Measurements from ENCODE around the gene BRD3OS.

BRD3OS gene

GRCh38 chr9:134029248-134030226 lies 4.3 kb downstream of the BRD3OS start:
- no peak for TF ChIP-seq CTCF (IDR thresholded peaks at IDR 0.05)

- TF ChIP-seq CTCF (IDR thresholded peaks at IDR 0.05) = no peak
Measured at GRCh38 chr9:134030821-134031470, 5.7 kb downstream of the BRD3OS start.

GRCh38 chr9:134031783-134032182 lies 6.5 kb downstream of the BRD3OS start:
- TF ChIP-seq CTCF (IDR thresholded peaks at IDR 0.05) = no peak

- no peak for TF ChIP-seq CTCF (IDR thresholded peaks at IDR 0.05)
Measured at GRCh38 chr9:134032456-134033222, 7.4 kb downstream of the BRD3OS start.

- TF ChIP-seq CTCF (IDR thresholded peaks at IDR 0.05) = no peak
Measured at GRCh38 chr9:134033516-134034214, 8.4 kb downstream of the BRD3OS start.

- TF ChIP-seq CTCF (IDR thresholded peaks at IDR 0.05) = no peak
Measured at GRCh38 chr9:134034215-134035040, 9.1 kb downstream of the BRD3OS start.

Measured in LNCAP (cell line).